ENCODE data around the gene TMEM273. TPM values are rescaled to one million over a fixed set of nuclear protein-coding genes. Genes with fewer than 3 reads are reported as not detected.
A peak's percentile ranks its signal among the peaks of the same experiment; 100 is the strongest.

The TMEM273 gene
- total RNA-seq, 2 donors from 2014 or later, result 2.0 to 4.0 TPM

GRCh38 chr10:49172061-49172776, 16.0 kb downstream of the TMEM273 start:
- H3K27ac Mint-ChIP-seq, result no peak overlapping the region
- ATAC-seq (no peak), DNase-seq (ENCODE audit: low spot score in 2 of 2) (no peak)
- no peaks in the 10 kb centered on the region for H3K9me3 Mint-ChIP-seq
- H3K36me3 Mint-ChIP-seq, result no peaks in the 10 kb centered on the region

GRCh38 chr10:49171326-49172060, 16.7 kb downstream of the TMEM273 start:
- no peaks in the 10 kb centered on the region for H3K36me3 Mint-ChIP-seq
- DNase-seq (ENCODE audit: low spot score in 2 of 2) (no peak), ATAC-seq (no peak)
- H3K9me3 Mint-ChIP-seq, result no peaks in the 10 kb centered on the region
- H3K27ac Mint-ChIP-seq, result no peak overlapping the region

- no peaks in the 10 kb centered on the region for H3K36me3 Mint-ChIP-seq
- no peak for DNase-seq (ENCODE audit: low spot score in 2 of 2)
- no peak overlapping the region for H3K27ac Mint-ChIP-seq
- no peaks in the 10 kb centered on the region for H3K9me3 Mint-ChIP-seq
- ATAC-seq, result peak in 1 of 2 donors; percentile 13
Measured at GRCh38 chr10:49170632-49171325, 17.4 kb downstream of the TMEM273 start.

- no peaks in the 10 kb centered on the region for H3K36me3 Mint-ChIP-seq
- peak overlapping the region in 1 of 2 donors; percentile 55 for H3K27ac Mint-ChIP-seq
- ATAC-seq, result no peak
- DNase-seq (ENCODE audit: low spot score in 2 of 2), result no peak
- H3K9me3 Mint-ChIP-seq, result no peaks in the 10 kb centered on the region
Measured at GRCh38 chr10:49169776-49170175, 18.4 kb downstream of the TMEM273 start.

- ATAC-seq (no peak), DNase-seq (ENCODE audit: low spot score in 2 of 2) (no peak)
- H3K27ac Mint-ChIP-seq, result no peak overlapping the region
- no peaks in the 10 kb centered on the region for H3K36me3 Mint-ChIP-seq
- H3K9me3 Mint-ChIP-seq, result no peaks in the 10 kb centered on the region
Measured at GRCh38 chr10:49168831-49169500, 19.2 kb downstream of the TMEM273 start.

GRCh38 chr10:49168171-49168540, 20.0 kb downstream of the TMEM273 start:
- no peaks in the 10 kb centered on the region for H3K36me3 Mint-ChIP-seq
- H3K27ac Mint-ChIP-seq, result no peak overlapping the region
- no peaks in the 10 kb centered on the region for H3K9me3 Mint-ChIP-seq
- no peak for ATAC-seq
- DNase-seq (ENCODE audit: low spot score in 2 of 2), result no peak

GRCh38 chr10:49167425-49168170, 20.6 kb downstream of the TMEM273 start:
- no peaks in the 10 kb centered on the region for H3K36me3 Mint-ChIP-seq
- DNase-seq (ENCODE audit: low spot score in 2 of 2) (no peak), ATAC-seq (no peak)
- H3K9me3 Mint-ChIP-seq, result no peaks in the 10 kb centered on the region
- no peak overlapping the region for H3K27ac Mint-ChIP-seq

GRCh38 chr10:49166484-49167400, 21.4 kb downstream of the TMEM273 start:
- DNase-seq (ENCODE audit: low spot score in 2 of 2) (no peak), ATAC-seq (no peak)
- Mint-ChIP-seq H3K36me3 (no peaks in the 10 kb centered on the region), H3K9me3 (no peaks in the 10 kb centered on the region), H3K27ac (no peak overlapping the region)

GRCh38 chr10:49165821-49166483, 22.2 kb downstream of the TMEM273 start:
- H3K36me3 Mint-ChIP-seq, result no peaks in the 10 kb centered on the region
- ATAC-seq (no peak), DNase-seq (ENCODE audit: low spot score in 2 of 2) (no peak)
- H3K27ac Mint-ChIP-seq, result no peak overlapping the region
- no peaks in the 10 kb centered on the region for H3K9me3 Mint-ChIP-seq

- H3K36me3 Mint-ChIP-seq, result no peaks in the 10 kb centered on the region
- ATAC-seq (no peak), DNase-seq (ENCODE audit: low spot score in 2 of 2) (no peak)
- H3K27ac Mint-ChIP-seq, result no peak overlapping the region
- no peaks in the 10 kb centered on the region for H3K9me3 Mint-ChIP-seq
Measured at GRCh38 chr10:49165259-49165658, 22.9 kb downstream of the TMEM273 start.

GRCh38 chr10:49164559-49165188, 23.5 kb downstream of the TMEM273 start:
- no peaks in the 10 kb centered on the region for H3K36me3 Mint-ChIP-seq
- H3K9me3 Mint-ChIP-seq, result no peaks in the 10 kb centered on the region
- peak in 1 of 2 donors; percentile 61 for DNase-seq (ENCODE audit: low spot score in 2 of 2)
- ATAC-seq, result peak; percentile 45 to 92
- H3K27ac Mint-ChIP-seq, result no peak overlapping the region

GRCh38 chr10:49163741-49164140, 24.4 kb downstream of the TMEM273 start:
- Mint-ChIP-seq H3K9me3 (no peaks in the 10 kb centered on the region), H3K27ac (no peak overlapping the region), H3K36me3 (no peaks in the 10 kb centered on the region)
- DNase-seq (ENCODE audit: low spot score in 2 of 2) (no peak), ATAC-seq (no peak)

- DNase-seq (ENCODE audit: low spot score in 2 of 2) (no peak), ATAC-seq (no peak)
- Mint-ChIP-seq H3K36me3 (no peaks in the 10 kb centered on the region), H3K27ac (no peak overlapping the region), H3K9me3 (no peaks in the 10 kb centered on the region)
Measured at GRCh38 chr10:49162761-49163310, 25.4 kb downstream of the TMEM273 start.

GRCh38 chr10:49162063-49162462, 26.1 kb downstream of the TMEM273 start:
- ATAC-seq (no peak), DNase-seq (ENCODE audit: low spot score in 2 of 2) (no peak)
- no peaks in the 10 kb centered on the region for H3K9me3 Mint-ChIP-seq
- H3K36me3 Mint-ChIP-seq, result no peaks in the 10 kb centered on the region
- no peak overlapping the region for H3K27ac Mint-ChIP-seq
